ENCODE results near the gene TMC1. TPM values are rescaled to one million over a fixed set of nuclear protein-coding genes. Genes with fewer than 3 reads are reported as not detected.

Gene TMC1
- total RNA-seq, 1 donor: 1.3 TPM

- H3K4me3 ChIP-seq (ENCODE audit: low read depth, low read length): no peak overlapping the region
- DNase-seq (ENCODE audit: low read depth): peak; percentile 55
- TF ChIP-seq CTCF (IDR thresholded peaks at IDR 0.05; ENCODE audit: insufficient read depth, low read depth, low read length): no peak
Measured at GRCh38 chr9:72661401-72662135, 140.2 kb downstream of the TMC1 start.

- DNase-seq (ENCODE audit: low read depth): peak; percentile 29
- TF ChIP-seq CTCF (IDR thresholded peaks at IDR 0.05; ENCODE audit: insufficient read depth, low read depth, low read length): no peak
- no peak overlapping the region for H3K4me3 ChIP-seq (ENCODE audit: low read depth, low read length)
Measured at GRCh38 chr9:72665421-72665820, 144.0 kb downstream of the TMC1 start.

GRCh38 chr9:72667181-72667580, 145.8 kb downstream of the TMC1 start:
- TF ChIP-seq CTCF (IDR thresholded peaks at IDR 0.05; ENCODE audit: insufficient read depth, low read depth, low read length): no peak
- H3K4me3 ChIP-seq (ENCODE audit: low read depth, low read length): no peak overlapping the region
- no peak for DNase-seq (ENCODE audit: low read depth)

- no peak overlapping the region for H3K4me3 ChIP-seq (ENCODE audit: low read depth, low read length)
- TF ChIP-seq CTCF (IDR thresholded peaks at IDR 0.05; ENCODE audit: insufficient read depth, low read depth, low read length): no peak
- DNase-seq (ENCODE audit: low read depth): no peak
Measured at GRCh38 chr9:72674961-72675360, 153.6 kb downstream of the TMC1 start.

GRCh38 chr9:72675586-72675985, 154.2 kb downstream of the TMC1 start:
- no peak for DNase-seq (ENCODE audit: low read depth)
- no peak overlapping the region for H3K4me3 ChIP-seq (ENCODE audit: low read depth, low read length)

GRCh38 chr9:72680593-72681282, 159.3 kb downstream of the TMC1 start:
- no peak for TF ChIP-seq CTCF (IDR thresholded peaks at IDR 0.05; ENCODE audit: insufficient read depth, low read depth, low read length)
- no peak overlapping the region for H3K4me3 ChIP-seq (ENCODE audit: low read depth, low read length)
- no peak for DNase-seq (ENCODE audit: low read depth)

More at GRCh38 chr9:72675586-72675985, 154.2 kb downstream of the TMC1 start:
- no peak for TF ChIP-seq CTCF (IDR thresholded peaks at IDR 0.05; ENCODE audit: insufficient read depth, low read depth, low read length)

Measured in fibroblast of villous mesenchyme (primary cell).